ENCODE results near the gene UBE3D.

Gene UBE3D

DNA sequence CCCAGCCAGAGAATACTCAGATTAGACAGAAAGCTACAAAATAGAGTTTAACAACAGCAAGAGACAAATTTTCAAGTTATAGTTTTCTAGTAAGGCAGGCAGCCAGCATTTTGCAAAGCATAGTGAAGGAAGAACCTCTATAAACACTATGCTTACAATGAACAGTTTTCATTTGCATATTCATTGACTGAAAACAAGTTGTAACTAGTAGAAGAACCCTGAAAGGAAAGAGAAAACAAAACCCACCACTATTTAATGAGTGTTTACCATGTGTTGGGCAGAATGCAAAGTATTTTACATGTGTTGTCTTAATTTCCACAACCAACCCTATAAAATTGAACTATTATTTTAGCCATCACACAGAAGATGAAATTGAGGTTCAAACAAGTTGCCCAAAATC is 196.1 kb downstream of the UBE3D start:
- no peak for TF ChIP-seq POLR2AphosphoS5 (IDR thresholded peaks at IDR 0.05; ENCODE audit: low read depth)
- no peak overlapping the region for H3K4me3 ChIP-seq (replicated peaks; ENCODE audit: insufficient read depth, low read length)
- no peak overlapping the region for H3K27ac ChIP-seq (replicated peaks)
- H3K27me3 ChIP-seq (ENCODE audit: insufficient read depth, poor library complexity, severe bottlenecking) = no peaks in the 10 kb centered on the region
- no peak for DNase-seq (ENCODE audit: low read depth in 1 of 2, low spot score in 1 of 2)

DNA sequence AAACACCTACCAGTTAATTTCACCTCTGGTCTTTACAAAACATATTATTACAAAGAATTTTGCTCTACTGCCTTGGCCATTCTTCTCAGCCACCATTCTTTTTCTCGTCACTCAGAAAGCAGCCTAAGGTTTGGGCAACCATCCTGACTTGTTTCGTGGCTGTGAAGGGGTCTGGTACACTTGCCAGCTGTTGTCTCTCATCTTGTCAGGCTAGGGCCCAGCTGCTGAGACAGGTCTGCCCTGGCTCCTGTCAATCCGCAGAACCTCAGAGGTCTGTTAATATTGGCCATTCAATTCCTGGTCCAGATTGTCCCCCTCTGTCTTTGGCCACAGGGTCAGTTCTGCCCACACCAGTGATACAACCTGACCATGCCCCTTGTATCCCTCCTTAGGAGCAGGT is 197.7 kb downstream of the UBE3D start:
- TF ChIP-seq GABPA (IDR thresholded peaks at IDR 0.05; ENCODE audit: low read depth) (no peak), CTCF (IDR thresholded peaks at IDR 0.05; ENCODE audit: insufficient read depth, low read length) (no peak), POLR2AphosphoS5 (IDR thresholded peaks at IDR 0.05; ENCODE audit: low read depth) (no peak), SPI1 (IDR thresholded peaks at IDR 0.05; ENCODE audit: borderline replicate concordance, low read depth) (no peak)
- TF ChIP-seq, protein P1, sequence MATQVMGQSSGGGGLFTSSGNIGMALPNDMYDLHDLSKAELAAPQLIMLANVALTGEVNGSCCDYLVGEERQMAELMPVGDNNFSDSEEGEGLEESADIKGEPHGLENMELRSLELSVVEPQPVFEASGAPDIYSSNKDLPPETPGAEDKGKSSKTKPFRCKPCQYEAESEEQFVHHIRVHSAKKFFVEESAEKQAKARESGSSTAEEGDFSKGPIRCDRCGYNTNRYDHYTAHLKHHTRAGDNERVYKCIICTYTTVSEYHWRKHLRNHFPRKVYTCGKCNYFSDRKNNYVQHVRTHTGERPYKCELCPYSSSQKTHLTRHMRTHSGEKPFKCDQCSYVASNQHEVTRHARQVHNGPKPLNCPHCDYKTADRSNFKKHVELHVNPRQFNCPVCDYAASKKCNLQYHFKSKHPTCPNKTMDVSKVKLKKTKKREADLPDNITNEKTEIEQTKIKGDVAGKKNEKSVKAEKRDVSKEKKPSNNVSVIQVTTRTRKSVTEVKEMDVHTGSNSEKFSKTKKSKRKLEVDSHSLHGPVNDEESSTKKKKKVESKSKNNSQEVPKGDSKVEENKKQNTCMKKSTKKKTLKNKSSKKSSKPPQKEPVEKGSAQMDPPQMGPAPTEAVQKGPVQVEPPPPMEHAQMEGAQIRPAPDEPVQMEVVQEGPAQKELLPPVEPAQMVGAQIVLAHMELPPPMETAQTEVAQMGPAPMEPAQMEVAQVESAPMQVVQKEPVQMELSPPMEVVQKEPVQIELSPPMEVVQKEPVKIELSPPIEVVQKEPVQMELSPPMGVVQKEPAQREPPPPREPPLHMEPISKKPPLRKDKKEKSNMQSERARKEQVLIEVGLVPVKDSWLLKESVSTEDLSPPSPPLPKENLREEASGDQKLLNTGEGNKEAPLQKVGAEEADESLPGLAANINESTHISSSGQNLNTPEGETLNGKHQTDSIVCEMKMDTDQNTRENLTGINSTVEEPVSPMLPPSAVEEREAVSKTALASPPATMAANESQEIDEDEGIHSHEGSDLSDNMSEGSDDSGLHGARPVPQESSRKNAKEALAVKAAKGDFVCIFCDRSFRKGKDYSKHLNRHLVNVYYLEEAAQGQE (IDR thresholded peaks at IDR 0.05; ENCODE audit: insufficient replicate concordance, low read depth) = no peak

GRCh38 chr6:82866446-82866845 is 199.2 kb downstream of the UBE3D start:
- H3K27ac ChIP-seq (replicated peaks) = no peak overlapping the region
- TF ChIP-seq SPI1 (IDR thresholded peaks at IDR 0.05; ENCODE audit: borderline replicate concordance, low read depth) = no peak
- TF ChIP-seq, protein P1 (IDR thresholded peaks at IDR 0.05; ENCODE audit: insufficient replicate concordance, low read depth) = no peak
- no peak for TF ChIP-seq CTCF (IDR thresholded peaks at IDR 0.05; ENCODE audit: insufficient read depth, low read length)
- no peak for TF ChIP-seq POLR2AphosphoS5 (IDR thresholded peaks at IDR 0.05; ENCODE audit: low read depth)
- TF ChIP-seq GABPA (IDR thresholded peaks at IDR 0.05; ENCODE audit: low read depth) = no peak
- DNase-seq (ENCODE audit: low read depth in 1 of 2, low spot score in 1 of 2) = no peak
- no peak overlapping the region for H3K4me3 ChIP-seq (replicated peaks; ENCODE audit: insufficient read depth, low read length)
- H3K27me3 ChIP-seq (ENCODE audit: insufficient read depth, poor library complexity, severe bottlenecking) = no peaks in the 10 kb centered on the region

More for the DNA sequence above, 197.7 kb downstream of the UBE3D start:
- H3K4me3 ChIP-seq (replicated peaks; ENCODE audit: insufficient read depth, low read length) = no peak overlapping the region
- no peak overlapping the region for H3K27ac ChIP-seq (replicated peaks)
- no peaks in the 10 kb centered on the region for H3K27me3 ChIP-seq (ENCODE audit: insufficient read depth, poor library complexity, severe bottlenecking)
- no peak for DNase-seq (ENCODE audit: low read depth in 1 of 2, low spot score in 1 of 2)

DNA sequence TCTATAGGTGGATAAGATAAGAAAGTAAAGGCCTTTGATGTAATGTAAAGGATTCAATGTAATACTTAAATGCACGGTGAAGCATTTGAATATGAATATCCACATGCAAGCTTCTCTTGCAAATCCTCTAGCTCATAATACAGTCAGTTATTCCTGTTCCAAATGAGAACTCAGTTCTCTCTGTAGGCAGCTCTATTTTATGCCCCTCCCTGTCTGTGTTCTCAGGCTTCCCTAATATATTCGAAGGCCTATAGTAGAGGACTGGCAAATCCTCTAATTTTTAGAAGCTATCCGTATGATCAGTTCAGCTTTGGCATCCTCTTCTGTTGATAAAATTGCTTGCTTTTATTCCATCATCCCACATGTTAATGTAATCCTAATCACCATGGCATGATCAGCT is 200.2 kb downstream of the UBE3D start:
- H3K27ac ChIP-seq (replicated peaks) = no peak overlapping the region

More for the DNA sequence above, 200.2 kb downstream of the UBE3D start:
- TF ChIP-seq GABPA (IDR thresholded peaks at IDR 0.05; ENCODE audit: low read depth) (no peak), POLR2AphosphoS5 (IDR thresholded peaks at IDR 0.05; ENCODE audit: low read depth) (no peak), CTCF (IDR thresholded peaks at IDR 0.05; ENCODE audit: insufficient read depth, low read length) (no peak), SPI1 (IDR thresholded peaks at IDR 0.05; ENCODE audit: borderline replicate concordance, low read depth) (no peak)
- TF ChIP-seq, protein P1 (IDR thresholded peaks at IDR 0.05; ENCODE audit: insufficient replicate concordance, low read depth) = no peak
- DNase-seq (ENCODE audit: low read depth in 1 of 2, low spot score in 1 of 2) = no peak
- no peak overlapping the region for H3K4me3 ChIP-seq (replicated peaks; ENCODE audit: insufficient read depth, low read length)
- H3K27me3 ChIP-seq (ENCODE audit: insufficient read depth, poor library complexity, severe bottlenecking) = no peaks in the 10 kb centered on the region
